GM18505 (cell line): ENCODE data around the gene QRFP.
A peak's percentile ranks its signal among the peaks of the same experiment; 100 is the strongest.

Source experiments
- ATAC-seq: cut with Tn5 transposase; IDR thresholded peaks from one replicate; pipeline ENCODE4 v1.9.1; 2021; ENCODE audit not compliant: unreplicated experiment
- POLR2A ChIP-seq: IDR thresholded peaks from 4 replicates; pipeline ENCODE4 v1.6.1; 2011; ENCODE audit warnings: borderline replicate concordance; ENCODE audit not compliant: insufficient read depth, insufficient read length; ENCODE audit errors: extremely low read depth

QRFP gene

DNA sequence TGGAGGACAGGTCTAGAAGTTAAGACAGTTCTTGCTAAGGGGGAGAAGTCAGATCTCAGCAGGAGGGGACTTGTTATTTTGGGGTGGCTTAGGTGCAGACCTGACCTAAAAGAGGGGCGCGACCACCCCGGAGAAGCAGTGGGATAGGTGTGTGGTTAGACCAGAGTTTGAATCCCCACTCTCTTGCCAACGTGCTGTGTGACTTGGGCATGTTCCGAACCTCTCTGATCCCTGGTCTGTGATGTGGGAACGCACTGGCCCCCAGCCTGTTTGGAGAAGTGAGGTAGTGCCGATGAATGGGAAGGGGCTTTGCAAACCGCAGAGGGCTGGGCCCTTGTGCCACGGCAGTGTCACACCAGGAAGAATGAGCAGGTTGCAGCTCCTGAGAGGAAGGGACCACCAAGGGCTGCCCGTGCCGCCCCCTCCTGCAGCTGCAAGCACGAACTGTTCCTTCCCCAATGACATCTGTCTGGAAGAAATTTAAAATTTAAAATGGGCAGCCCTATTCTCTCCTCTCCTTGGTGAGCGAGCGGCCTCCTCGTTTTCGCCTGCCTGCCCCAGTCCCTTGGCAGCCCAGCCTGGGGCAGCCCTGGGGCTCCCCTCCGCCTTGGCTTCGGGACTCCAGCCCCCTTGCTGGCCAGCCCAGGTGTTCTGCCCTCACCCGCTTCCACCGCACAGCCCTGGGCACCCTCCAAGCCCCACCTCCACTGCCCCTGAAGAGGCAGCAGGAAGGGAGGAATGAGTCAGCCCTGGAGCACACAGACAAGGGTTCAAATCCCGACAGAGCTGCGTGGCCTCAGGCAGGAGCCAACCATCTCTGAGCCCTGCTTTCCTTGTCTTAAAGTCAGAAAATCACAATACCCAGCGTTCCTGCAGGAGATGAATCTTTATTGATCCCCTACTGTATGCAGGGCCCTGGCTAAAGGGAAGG lies 40.8 kb upstream of the QRFP start:
- TF ChIP-seq POLR2A, result no peak
- no peak for ATAC-seq

- no peak for TF ChIP-seq POLR2A
- no peak for ATAC-seq
Measured at GRCh38 chr9:130936285-130937117, 39.9 kb upstream of the QRFP start.

DNA sequence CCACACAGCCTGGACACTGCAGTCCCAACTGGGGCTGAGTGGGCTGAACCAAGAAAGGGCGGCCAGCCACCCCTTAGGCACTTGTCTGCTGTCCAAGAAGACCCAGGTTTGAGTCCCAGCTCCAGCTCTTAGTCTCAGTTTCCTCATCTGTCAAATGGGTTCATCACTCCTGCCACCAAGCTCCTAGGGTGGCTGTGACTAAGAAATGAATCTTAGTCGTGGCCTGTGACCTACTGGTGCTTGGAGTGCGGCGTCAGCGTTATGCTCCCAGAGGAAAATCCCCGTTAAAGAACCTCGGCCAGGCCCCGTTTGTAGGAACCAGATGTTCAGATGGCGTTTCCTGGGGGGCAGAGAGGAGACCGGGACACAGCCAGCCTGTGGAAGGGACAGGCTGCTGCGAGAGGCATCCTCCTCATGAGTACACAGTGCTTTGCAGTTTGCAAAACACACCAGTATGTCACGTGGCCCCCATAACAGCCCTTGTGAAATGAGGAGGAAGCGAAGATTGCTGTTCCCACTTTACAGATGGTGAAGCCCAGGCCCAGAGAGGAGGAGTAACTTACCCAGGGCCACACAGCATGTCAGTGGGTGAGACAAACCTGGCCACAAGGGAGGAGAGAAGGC lies 39.1 kb upstream of the QRFP start:
- no peak for TF ChIP-seq POLR2A

GRCh38 chr9:130934702-130935647 lies 38.4 kb upstream of the QRFP start:
- no peak for ATAC-seq
- TF ChIP-seq POLR2A, result no peak

More for the DNA sequence above, 39.1 kb upstream of the QRFP start:
- ATAC-seq, result no peak

DNA sequence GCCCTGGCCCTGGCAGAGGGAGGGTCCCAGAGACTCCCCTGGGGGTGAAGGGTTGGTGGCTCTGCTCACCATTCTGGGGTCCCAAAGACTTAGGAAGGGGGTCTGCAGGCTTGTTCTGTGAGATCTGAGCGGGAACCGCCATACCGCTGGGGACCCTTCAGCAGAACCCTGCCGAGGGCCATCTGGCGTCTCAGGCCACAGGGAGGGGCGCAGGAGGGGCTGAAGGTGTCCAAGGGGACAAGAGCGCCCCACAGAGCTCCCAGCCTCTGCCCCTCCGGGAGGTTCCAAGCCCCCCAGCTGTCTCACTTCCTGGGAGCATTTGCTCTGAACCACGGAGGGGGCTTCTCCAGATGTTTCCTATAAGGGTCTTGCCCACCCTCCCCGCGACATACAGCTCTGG lies 37.6 kb upstream of the QRFP start:
- no peak for TF ChIP-seq POLR2A
- ATAC-seq, result no peak

GRCh38 chr9:130933114-130934046 lies 36.8 kb upstream of the QRFP start:
- no peak for TF ChIP-seq POLR2A
- no peak for ATAC-seq

- no peak for TF ChIP-seq POLR2A
- ATAC-seq, result no peak
Measured at GRCh38 chr9:130932255-130933079, 35.9 kb upstream of the QRFP start.

DNA sequence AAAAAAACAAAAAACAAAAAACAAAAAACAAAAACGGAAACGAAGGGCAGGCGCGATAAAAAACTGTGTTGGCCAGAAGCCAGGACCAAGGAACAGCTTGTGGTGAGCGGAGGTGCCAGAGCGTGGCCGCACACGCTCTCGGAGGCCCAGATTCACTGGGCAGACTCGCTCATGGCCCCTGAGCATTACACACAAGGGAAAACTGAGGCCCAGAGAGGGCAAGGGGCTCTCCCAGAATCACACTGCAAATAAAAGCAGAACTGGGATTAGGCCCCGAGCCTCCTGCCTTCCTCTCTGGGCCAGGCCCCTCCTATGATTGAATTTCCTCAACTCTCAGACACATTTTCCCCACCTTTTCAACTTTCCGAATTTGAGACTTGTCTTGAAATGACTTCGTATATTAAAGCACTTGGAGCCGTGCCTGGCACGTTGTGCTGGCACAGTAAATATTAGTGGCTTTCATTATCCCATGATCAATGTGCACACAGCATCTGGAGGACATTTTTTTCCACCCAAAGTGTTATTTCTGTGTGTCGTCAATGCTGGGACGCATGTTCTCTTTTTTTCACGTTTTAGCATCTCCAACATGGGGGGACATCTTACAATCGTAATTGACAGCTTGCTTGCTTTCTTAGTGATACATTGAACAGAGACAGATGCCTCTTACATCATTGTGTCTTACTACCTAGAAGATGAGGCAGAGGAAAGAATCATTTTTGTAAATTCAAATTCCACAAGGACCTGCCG lies 35.1 kb upstream of the QRFP start:
- peak; percentile 48 for ATAC-seq

DNA sequence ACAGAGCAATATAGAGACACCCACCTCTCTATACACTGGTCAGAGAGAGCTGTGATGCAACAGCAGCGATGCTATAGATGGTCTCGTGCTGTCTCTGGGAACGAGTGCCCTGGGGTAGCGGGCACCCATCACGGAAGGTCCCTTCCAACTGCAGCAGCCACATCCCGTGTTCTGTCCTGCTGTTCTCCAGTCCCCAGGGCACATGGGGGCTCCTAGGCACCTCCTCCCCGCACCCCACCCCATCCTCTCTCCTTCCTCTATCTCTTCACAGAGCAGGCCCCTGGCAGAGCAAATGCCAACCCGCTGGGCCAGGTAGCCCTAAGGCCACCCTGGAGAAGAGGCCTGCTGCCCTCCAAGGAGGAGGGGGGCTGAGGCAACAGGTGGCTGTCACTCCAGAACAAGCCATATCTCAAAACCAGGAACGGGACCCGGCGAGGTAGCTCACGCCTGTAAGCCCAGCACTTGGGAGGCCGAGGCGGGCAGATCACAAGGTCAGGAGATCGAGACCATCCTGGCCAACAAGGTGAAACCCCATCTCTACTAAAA lies 34.3 kb upstream of the QRFP start:
- ATAC-seq, result no peak
- TF ChIP-seq POLR2A, result no peak

More for the DNA sequence above, 35.1 kb upstream of the QRFP start:
- TF ChIP-seq POLR2A, result no peak
